Lung (tissue), 12 donors: ENCODE results near the gene CDHR5. TPM values are rescaled to one million over a fixed set of nuclear protein-coding genes. Genes with fewer than 3 reads are reported as not detected.

Source experiments
- ATAC-seq: fragments of 200-7000 bp; cut with Tn5 transposase; one replicate; pipeline ENCODE4 v1.9.1; 2020; ENCODE audit warnings: moderate number of reproducible peaks; ENCODE audit not compliant: insufficient read depth, low FRiP score
- DNase-seq, 3 donors: peaks; one replicate each; pipeline ENCODE4 v3.0.0-alpha.2; 2013 to 2017
- H3K27ac ChIP-seq, 2 donors: one replicate each; pipeline ENCODE4 v1.5.1; 2013; ENCODE audit warnings: mild to moderate bottlenecking in 2 of 2, moderate library complexity in 2 of 2, control low read depth in 1 of 2, inconsistent platforms in 1 of 2, low read depth in 1 of 2, low read length in 1 of 2
- H3K27me3 ChIP-seq, 3 donors: one replicate each; pipeline ENCODE4 v1.5.1; 2013; ENCODE audit warnings: low read length in 2 of 3; ENCODE audit not compliant: control insufficient read depth in 3 of 3, insufficient read depth in 3 of 3
- H3K36me3 ChIP-seq, 4 donors: one replicate each; pipeline ENCODE4 v1.5.1; 2013; ENCODE audit warnings: low read length in 4 of 4, mild to moderate bottlenecking in 1 of 4, moderate library complexity in 1 of 4; ENCODE audit not compliant: control insufficient read depth in 4 of 4, insufficient read depth in 4 of 4
- H3K4me1 ChIP-seq, 5 donors: one replicate each; pipeline ENCODE4 v1.5.1; 2013; ENCODE audit warnings: low read length in 5 of 5, mild to moderate bottlenecking in 2 of 5, moderate library complexity in 1 of 5; ENCODE audit not compliant: control insufficient read depth in 5 of 5, insufficient read depth in 5 of 5
- H3K4me3 ChIP-seq: one replicate; pipeline ENCODE4 v1.5.1; 2013; ENCODE audit warnings: mild to moderate bottlenecking, control low read depth, moderate library complexity
- H3K9ac ChIP-seq, 2 donors: one replicate each; pipeline ENCODE4 v1.5.1; 2013; ENCODE audit warnings: low read length in 2 of 2, control low read depth in 1 of 2; ENCODE audit not compliant: insufficient read depth in 1 of 2
- H3K9me3 ChIP-seq, 4 donors: one replicate each; pipeline ENCODE4 v1.5.1; 2013; ENCODE audit warnings: low read length in 3 of 4, mild to moderate bottlenecking in 1 of 4, moderate library complexity in 1 of 4; ENCODE audit not compliant: control insufficient read depth in 4 of 4, insufficient read depth in 3 of 4
- WGBS, 2 donors: extraction: QIAGEN DNeasy Blood & Tissue Kit; methylation state at CpG; one replicate each; pipeline ENCODE4 v1.1.7; 2013; 5-methylcytosine and 5-hydroxymethylcytosine counted together
- polyA plus RNA-seq, 2 donors: library from polyadenylated mRNA; stranded (reverse); fragments of 200-250 nt; gene quantifications; one replicate each; pipeline ENCODE4 v1.2.1, GENCODE V29; 2013
- total RNA-seq, 2 donors: library from RNA; depleted of rRNA in 1 of 2; stranded (reverse); fragments of >200 nt in 1 of 2; gene quantifications; one replicate each; pipeline ENCODE4 v1.2.1, GENCODE V29; 2014 to 2021
- TF ChIP-seq, protein P1 (sequence below): IDR thresholded peaks from 2 replicates; pipeline ENCODE4 v1.5.1; 2012; ENCODE audit warnings: mild to moderate bottlenecking; ENCODE audit errors: control extremely low read depth, extremely low read depth
- donor health status: control.
- donor health status: control.
- donor health status: Bipolar disorder and iron deficiency.
- donor health status: healthy.
- donor health status: DM: yes; HTN: yes; CAD: no.

The CDHR5 gene
- total and polyA plus RNA-seq, 4 donors: 0.02 to 0.10 TPM; not detected in 2

DNA sequence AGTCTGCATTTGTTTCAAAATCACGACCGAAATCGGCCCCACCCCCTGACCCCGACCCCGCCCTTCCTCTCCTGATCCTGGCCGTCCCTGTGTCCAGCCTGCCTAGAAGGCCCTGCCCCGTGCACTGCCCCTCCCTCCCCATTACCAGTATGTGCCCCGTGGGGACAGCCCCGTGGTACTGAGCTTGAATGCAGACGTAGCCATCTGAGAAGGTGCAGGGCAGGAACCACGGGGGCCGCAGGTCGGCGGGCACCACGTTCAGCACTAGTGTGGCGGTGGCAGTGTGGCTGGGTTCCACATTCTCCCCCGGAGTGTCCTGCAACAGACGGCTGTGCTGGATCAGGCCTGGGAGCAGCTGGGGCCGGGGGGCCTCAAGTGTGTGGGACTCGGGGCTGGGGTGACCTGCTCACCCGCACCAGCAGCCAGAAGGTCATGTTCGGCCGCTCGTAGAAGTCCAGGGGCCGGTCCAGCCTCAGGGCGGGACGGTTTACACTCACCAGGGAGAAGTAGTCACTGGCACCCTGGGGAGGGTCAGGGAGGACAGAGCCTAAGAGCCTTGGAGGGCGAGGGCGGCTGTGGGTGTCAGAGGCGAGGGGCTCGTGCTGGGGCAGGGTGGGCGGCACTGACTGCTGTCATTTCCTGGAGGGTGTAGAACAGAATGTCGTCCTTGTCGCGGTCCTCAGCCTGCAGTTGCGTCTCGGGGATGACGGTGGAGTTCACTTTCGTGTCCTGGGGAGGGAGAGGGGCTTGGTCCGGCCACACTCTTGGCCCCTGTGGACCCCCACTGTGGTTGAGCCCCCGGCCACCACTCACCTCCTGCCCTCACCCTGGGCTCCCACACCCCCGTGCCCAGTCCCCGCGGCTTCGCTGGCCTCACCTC, 3.6 kb downstream of the CDHR5 start:
- Histone ChIP-seq H3K4me3 (no peak overlapping the region), H3K27ac (no peak overlapping the region), H3K4me1 (no peaks in the 10 kb centered on the region), H3K36me3 (peaks cover 0 to 4% (median 0%) of the 10 kb centered on the region in 4 donors), H3K9ac (no peak overlapping the region), H3K9me3 (no peaks in the 10 kb centered on the region), H3K27me3 (peaks cover 0 to 6% (median 5%) of the 10 kb centered on the region in 3 donors)
- DNase-seq (no peak), ATAC-seq (no peak)
- 72 to 73% methylated on average over 43 to 45 of the region's 45 CpGs for WGBS, 2 donors
- TF ChIP-seq, protein P1, sequence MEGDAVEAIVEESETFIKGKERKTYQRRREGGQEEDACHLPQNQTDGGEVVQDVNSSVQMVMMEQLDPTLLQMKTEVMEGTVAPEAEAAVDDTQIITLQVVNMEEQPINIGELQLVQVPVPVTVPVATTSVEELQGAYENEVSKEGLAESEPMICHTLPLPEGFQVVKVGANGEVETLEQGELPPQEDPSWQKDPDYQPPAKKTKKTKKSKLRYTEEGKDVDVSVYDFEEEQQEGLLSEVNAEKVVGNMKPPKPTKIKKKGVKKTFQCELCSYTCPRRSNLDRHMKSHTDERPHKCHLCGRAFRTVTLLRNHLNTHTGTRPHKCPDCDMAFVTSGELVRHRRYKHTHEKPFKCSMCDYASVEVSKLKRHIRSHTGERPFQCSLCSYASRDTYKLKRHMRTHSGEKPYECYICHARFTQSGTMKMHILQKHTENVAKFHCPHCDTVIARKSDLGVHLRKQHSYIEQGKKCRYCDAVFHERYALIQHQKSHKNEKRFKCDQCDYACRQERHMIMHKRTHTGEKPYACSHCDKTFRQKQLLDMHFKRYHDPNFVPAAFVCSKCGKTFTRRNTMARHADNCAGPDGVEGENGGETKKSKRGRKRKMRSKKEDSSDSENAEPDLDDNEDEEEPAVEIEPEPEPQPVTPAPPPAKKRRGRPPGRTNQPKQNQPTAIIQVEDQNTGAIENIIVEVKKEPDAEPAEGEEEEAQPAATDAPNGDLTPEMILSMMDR: no peak

DNA sequence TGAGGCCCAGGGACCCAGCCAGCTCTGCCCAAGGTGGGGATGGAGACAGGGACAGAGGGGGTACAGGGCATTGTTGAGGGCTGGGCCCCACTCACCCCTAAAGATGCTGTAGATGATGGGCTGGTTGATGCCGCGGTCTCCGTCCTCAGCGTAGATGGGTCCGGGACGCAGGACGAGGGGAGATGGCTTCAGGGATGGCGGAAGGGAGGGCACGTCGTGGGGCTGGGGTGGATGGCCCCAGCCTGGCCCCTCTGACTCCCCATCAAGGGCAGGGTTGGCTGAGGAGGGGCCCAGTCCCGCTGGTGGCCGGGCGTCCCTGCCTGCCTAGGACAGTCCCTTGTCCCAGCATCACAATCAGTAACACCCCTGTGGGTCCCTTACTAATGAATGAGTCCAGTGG, 4.6 kb downstream of the CDHR5 start:
- H3K9ac ChIP-seq: no peak overlapping the region
- peaks cover 0 to 4% (median 0%) of the 10 kb centered on the region in 4 donors for H3K36me3 ChIP-seq
- no peak overlapping the region for H3K4me3 ChIP-seq
- peaks cover 0 to 3% (median 2%) of the 10 kb centered on the region in 5 donors for H3K4me1 ChIP-seq
- TF ChIP-seq, protein P1: no peak
- no peaks in the 10 kb centered on the region for H3K9me3 ChIP-seq
- ATAC-seq (no peak), DNase-seq (no peak)
- 95 to 96% methylated on average over 13 of the region's 13 CpGs for WGBS, 2 donors
- no peak overlapping the region for H3K27ac ChIP-seq
- H3K27me3 ChIP-seq: no peaks in the 10 kb centered on the region

DNA sequence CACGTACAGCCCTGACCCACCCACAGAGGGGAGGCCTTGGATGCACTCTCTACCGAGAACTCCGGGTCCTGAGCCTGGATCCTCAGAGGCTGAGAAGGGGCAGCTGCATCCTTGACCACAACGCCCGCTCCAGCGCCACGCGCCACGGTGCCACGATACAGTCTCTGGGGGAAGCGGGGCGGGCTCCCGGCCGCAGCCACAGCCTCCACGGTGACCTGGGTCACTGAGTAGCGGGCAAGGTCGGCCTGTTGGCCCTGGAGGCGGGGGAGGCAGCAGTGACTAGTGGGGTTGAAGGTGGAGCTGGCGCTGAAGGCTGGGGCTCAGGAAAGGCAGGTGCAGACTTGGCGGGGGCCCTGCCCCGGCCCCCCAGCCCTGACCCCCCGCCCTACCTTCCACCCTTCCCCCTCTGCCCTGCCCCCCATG, 5.1 kb downstream of the CDHR5 start:
- Histone ChIP-seq H3K4me3 (no peak overlapping the region), H3K36me3 (peaks cover 0 to 8% (median 0%) of the 10 kb centered on the region in 4 donors), H3K27ac (no peak overlapping the region), H3K27me3 (no peaks in the 10 kb centered on the region), H3K9ac (no peak overlapping the region), H3K4me1 (peaks cover 0 to 9% (median 5%) of the 10 kb centered on the region in 5 donors), H3K9me3 (no peaks in the 10 kb centered on the region)
- ATAC-seq (no peak), DNase-seq (no peak)
- WGBS, 2 donors: 95 to 97% methylated on average over 19 to 22 of the region's 22 CpGs
- TF ChIP-seq, protein P1: no peak
